Stomach smooth muscle (tissue), 2 donors: ENCODE data around the gene HCST.

Source experiments
- H3K27ac ChIP-seq: one replicate; pipeline ENCODE4 v1.7.0; 2013; ENCODE audit warnings: mild to moderate bottlenecking, low read length, inconsistent platforms
- H3K27me3 ChIP-seq, 2 donors: one replicate each; pipeline ENCODE4 v1.7.0; 2013; ENCODE audit warnings: low read length in 2 of 2; ENCODE audit not compliant: insufficient read depth in 2 of 2, control insufficient read depth in 1 of 2
- H3K36me3 ChIP-seq, 2 donors: one replicate each; pipeline ENCODE4 v1.7.0; 2013; ENCODE audit warnings: low read length in 2 of 2; ENCODE audit not compliant: control insufficient read depth in 2 of 2, insufficient read depth in 2 of 2
- H3K4me1 ChIP-seq: one replicate; pipeline ENCODE4 v1.7.0; 2013; ENCODE audit warnings: low read length; ENCODE audit not compliant: control insufficient read depth, insufficient read depth
- H3K4me3 ChIP-seq, 2 donors: one replicate each; pipeline ENCODE4 v1.7.0; 2013; ENCODE audit warnings: low read length in 2 of 2
- H3K9ac ChIP-seq, 2 donors: one replicate each; pipeline ENCODE4 v1.7.0; 2013; ENCODE audit warnings: low read length in 2 of 2, mild to moderate bottlenecking in 1 of 2
- H3K9me3 ChIP-seq, 2 donors: one replicate each; pipeline ENCODE4 v1.7.0; 2013; ENCODE audit warnings: low read length in 2 of 2; ENCODE audit not compliant: control insufficient read depth in 2 of 2
- donor health status: healthy.
- donor health status: Pancreatic carcinoma.

Gene HCST, protein sequence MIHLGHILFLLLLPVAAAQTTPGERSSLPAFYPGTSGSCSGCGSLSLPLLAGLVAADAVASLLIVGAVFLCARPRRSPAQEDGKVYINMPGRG

DNA sequence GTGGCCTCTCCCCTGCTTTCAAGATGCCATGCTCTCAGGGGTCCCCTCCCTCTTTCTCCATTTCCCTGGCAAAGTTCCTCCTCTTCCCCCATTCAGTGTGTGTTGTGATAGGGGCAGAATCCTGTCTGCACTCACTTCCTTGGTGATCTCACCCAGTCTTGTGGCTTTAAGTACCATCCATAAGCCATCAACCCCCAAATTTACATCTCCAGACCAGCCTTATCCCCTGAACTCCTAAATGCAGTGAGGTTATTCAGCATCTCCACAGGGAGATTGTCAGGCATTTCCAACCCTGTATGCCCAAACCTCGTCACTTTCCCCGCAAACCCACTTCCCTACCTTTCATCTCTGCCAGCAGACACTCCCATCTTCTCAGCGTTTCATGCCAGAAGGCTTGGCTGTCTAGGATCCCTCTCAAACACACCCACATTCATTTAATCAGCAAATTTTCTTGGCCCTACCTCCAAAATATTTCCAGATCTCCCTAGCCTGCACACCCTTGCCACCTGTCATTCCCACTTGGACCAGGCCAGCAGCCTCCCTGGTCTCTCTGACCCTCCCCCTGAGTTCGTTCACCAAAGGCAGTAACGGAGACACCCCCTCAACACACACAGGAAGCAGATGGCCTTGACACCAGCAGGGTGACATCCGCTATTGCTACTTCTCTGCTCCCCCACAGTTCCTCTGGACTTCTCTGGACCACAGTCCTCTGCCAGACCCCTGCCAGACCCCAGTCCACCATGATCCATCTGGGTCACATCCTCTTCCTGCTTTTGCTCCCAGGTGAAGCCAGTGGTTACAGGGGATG, at the start of gene HCST:
Gene HCST, plus strand, starts transcription at position 676 of the 808 bp plus-strand sequence. Its CDS starts 65 bp downstream, at position 741.
- Histone ChIP-seq H3K4me1 (peaks cover 37% of the 10 kb centered on the region), H3K27ac (no peak within 1 kb of the TSS), H3K36me3 (peaks cover 0 to 2% of the 10 kb centered on the region in 2 donors), H3K4me3 (peak within 1 kb of the TSS in 1 of 2 donors; percentile 29), H3K9me3 (no peaks in the 10 kb centered on the region), H3K27me3 (no peaks in the 10 kb centered on the region), H3K9ac (no peak within 1 kb of the TSS)

DNA sequence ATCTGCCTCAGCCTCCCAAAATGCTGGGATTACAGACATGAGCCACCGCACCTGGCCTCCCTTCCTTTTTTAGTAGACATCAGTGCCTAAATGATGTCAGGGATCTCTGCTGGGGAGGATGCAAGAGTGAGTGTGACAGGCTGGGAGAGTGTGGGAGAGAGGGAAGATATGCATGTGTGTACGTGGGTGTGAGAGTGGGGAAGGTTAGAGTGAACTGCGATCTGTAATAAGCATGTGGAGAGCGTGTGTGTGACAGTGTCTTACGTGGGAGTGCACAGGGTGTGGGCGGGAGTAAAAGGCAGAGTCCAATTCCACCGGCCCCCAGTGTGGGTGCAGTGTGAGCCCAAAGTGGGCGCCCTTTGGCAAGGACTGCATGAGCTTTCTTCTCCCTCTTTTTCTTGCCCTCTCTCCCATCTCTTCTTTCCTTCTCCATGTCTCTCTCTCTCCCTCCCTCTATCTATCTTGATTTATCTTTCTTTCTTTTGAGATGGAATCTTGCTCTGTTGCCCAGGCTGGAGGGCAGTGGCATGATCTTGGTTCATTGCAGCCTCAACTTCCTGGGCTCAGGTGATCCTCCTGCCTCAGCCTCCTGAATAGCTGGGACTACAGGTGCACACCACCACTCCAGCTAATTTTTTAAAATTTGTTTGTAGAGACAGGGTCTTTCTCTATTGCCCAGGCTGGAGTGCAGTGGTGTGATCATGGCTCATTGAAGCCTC, 49.1 kb upstream of the HCST start:
- Histone ChIP-seq H3K4me1 (peaks cover 15% of the 10 kb centered on the region), H3K36me3 (no peaks in the 10 kb centered on the region), H3K4me3 (no peak overlapping the region), H3K9ac (no peak overlapping the region), H3K27me3 (peaks cover 58 to 67% of the 10 kb centered on the region in 2 donors), H3K27ac (no peak overlapping the region), H3K9me3 (no peaks in the 10 kb centered on the region)

DNA sequence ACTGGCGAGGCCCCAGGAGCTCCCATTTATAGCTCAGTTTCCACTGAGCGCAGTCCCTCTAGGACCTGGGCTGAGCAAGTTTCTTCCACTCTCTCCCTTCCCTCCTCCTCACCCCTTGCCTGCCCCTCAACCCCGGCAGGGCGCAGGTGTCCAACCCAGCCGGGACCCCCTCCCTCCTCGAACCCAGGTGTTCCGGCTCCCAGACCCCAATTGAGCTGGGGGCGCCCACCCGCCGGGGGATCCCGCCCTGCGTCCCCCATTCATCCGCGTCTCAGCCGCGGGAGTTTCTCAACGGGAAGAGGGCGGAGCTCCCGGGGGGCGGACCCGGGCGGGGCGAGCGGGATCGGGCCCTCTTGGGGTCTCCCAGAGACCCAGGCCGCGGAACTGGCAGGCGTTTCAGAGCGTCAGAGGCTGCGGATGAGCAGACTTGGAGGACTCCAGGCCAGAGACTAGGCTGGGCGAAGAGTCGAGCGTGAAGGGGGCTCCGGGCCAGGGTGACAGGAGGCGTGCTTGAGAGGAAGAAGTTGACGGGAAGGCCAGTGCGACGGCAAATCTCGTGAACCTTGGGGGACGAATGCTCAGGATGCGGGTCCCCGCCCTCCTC, 45.7 kb upstream of the HCST start, which contains the start of gene KIRREL2:
Gene KIRREL2, plus strand, starts transcription at position 366 of the 604 bp plus-strand sequence. Its CDS starts 209 bp downstream, at position 575.
- Histone ChIP-seq H3K4me3 (peak within 1 kb of the TSS; percentile 60 to 70), H3K27me3 (peaks cover 52 to 58% of the 10 kb centered on the region in 2 donors), H3K36me3 (no peaks in the 10 kb centered on the region), H3K9ac (no peak within 1 kb of the TSS), H3K27ac (no peak within 1 kb of the TSS), H3K9me3 (no peaks in the 10 kb centered on the region), H3K4me1 (peaks cover 15% of the 10 kb centered on the region)

DNA sequence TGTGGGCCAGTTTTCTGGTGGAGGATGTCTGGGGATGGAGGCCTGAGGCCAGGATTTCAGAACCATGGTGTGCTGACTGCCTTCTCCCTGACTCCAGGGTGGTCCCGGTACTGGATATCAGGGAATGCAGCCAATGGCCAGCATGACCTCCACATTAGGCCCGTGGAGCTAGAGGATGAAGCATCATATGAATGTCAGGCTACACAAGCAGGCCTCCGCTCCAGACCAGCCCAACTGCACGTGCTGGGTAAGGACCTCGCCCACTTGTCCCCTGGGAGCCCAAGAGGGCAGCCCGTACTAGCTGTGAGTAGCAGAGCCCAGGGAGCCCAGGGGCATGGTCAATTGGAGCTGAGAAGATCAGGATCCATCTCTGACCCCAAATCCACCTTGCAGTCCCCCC, 44.0 kb upstream of the HCST start:
- H3K4me3 ChIP-seq, result no peak overlapping the region
- H3K9me3 ChIP-seq, result no peaks in the 10 kb centered on the region
- H3K9ac ChIP-seq, result no peak overlapping the region
- no peak overlapping the region for H3K27ac ChIP-seq
- peaks cover 15% of the 10 kb centered on the region for H3K4me1 ChIP-seq
- no peaks in the 10 kb centered on the region for H3K36me3 ChIP-seq
- peaks cover 49 to 51% of the 10 kb centered on the region in 2 donors for H3K27me3 ChIP-seq

DNA sequence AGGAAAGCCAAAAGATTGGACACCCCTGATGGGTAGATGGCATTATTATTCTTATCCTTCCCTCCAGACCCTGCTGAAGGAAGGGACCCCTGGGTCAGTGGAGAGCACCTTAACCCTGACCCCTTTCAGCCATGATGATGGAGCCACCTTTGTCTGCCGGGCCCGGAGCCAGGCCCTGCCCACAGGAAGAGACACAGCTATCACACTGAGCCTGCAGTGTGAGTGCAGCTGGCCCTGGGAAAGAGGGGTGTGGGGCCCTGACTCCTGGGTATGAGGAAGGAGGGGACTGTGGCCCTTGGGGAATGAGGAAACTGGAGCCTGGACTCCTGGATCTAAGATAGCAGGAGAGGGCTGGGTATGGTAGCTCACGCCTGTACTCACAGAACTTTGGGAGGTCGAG, 42.9 kb upstream of the HCST start:
- no peaks in the 10 kb centered on the region for H3K36me3 ChIP-seq
- no peaks in the 10 kb centered on the region for H3K9me3 ChIP-seq
- H3K9ac ChIP-seq, result no peak overlapping the region
- H3K27ac ChIP-seq, result no peak overlapping the region
- no peak overlapping the region for H3K4me3 ChIP-seq
- H3K4me1 ChIP-seq, result peaks cover 15% of the 10 kb centered on the region
- peaks cover 49 to 51% of the 10 kb centered on the region in 2 donors for H3K27me3 ChIP-seq

DNA sequence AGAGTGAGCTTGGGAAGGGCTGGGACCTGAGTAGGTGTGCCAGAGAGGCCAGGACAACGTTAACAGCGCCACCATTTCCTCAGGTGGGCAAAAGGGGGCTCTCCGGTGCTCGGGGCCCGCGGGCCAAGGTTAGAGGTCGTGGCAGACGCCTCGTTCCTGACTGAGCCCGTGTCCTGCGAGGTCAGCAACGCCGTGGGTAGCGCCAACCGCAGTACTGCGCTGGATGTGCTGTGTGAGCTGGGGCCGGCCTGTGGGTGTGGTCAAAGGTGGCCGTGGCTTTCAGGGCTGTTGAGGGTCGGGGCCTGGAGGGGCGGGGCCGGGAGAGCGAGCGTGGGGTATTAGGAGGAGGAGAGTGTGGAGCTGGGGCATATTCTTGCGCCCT, 41.9 kb upstream of the HCST start:
- H3K4me3 ChIP-seq, result no peak overlapping the region
- no peak overlapping the region for H3K9ac ChIP-seq
- H3K9me3 ChIP-seq, result no peaks in the 10 kb centered on the region
- peaks cover 15% of the 10 kb centered on the region for H3K4me1 ChIP-seq
- no peaks in the 10 kb centered on the region for H3K36me3 ChIP-seq
- peaks cover 38 to 44% of the 10 kb centered on the region in 2 donors for H3K27me3 ChIP-seq
- H3K27ac ChIP-seq, result no peak overlapping the region

DNA sequence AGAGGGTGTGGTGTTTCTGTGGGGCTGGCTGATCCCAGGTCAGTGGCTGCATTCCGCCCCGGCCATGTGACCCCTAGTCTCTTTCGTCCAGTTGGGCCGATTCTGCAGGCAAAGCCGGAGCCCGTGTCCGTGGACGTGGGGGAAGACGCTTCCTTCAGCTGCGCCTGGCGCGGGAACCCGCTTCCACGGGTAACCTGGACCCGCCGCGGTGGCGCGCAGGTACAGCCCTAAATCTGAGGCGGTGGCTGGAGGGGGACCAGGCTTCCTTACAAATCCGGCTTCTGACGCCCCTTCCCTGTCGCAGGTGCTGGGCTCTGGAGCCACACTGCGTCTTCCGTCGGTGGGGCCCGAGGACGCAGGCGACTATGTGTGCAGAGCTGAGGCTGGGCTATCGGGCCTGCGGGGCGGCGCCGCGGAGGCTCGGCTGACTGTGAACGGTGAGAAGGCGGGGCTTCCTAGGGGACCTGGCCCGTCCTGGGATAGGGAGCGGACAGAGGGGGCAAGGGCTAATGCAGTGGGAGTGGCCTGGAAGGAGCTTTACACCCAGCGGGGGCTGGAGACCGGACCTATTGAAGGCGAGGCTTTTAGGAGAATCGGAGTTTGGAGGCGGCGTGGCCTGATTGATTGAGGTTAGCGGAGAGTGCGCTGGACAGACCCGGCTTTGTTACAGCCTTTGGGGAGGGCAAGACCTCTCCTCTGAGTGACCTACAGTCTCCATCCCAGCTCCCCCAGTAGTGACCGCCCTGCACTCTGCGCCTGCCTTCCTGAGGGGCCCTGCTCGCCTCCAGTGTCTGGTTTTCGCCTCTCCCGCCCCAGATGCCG, 41.3 kb upstream of the HCST start:
- H3K4me1 ChIP-seq, result peaks cover 12% of the 10 kb centered on the region
- peaks cover 32 to 42% of the 10 kb centered on the region in 2 donors for H3K27me3 ChIP-seq
- no peak overlapping the region for H3K9ac ChIP-seq
- no peaks in the 10 kb centered on the region for H3K9me3 ChIP-seq
- no peak overlapping the region for H3K27ac ChIP-seq
- no peak overlapping the region for H3K4me3 ChIP-seq
- H3K36me3 ChIP-seq, result no peaks in the 10 kb centered on the region

DNA sequence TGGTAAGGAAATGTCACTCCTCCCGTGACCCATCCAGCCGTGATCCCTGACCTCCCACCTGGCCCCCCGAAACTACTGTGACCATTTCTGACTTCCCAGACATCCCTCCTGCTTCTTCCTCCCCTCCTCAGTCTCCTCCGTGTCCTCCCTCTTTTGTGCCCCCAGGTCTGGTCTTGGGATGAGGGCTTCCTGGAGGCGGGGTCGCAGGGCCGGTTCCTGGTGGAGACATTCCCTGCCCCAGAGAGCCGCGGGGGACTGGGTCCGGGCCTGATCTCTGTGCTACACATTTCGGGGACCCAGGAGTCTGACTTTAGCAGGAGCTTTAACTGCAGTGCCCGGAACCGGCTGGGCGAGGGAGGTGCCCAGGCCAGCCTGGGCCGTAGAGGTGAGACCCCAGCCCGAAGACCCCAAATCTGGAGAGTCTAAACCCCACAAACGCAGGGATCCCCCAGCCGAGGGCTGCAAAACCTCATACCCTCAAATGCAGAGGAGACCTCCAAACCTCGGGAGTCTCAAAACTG, 40.6 kb upstream of the HCST start:
- Histone ChIP-seq H3K36me3 (no peaks in the 10 kb centered on the region), H3K9me3 (no peaks in the 10 kb centered on the region), H3K27me3 (peaks cover 28 to 40% of the 10 kb centered on the region in 2 donors), H3K4me1 (peaks cover 6% of the 10 kb centered on the region), H3K4me3 (no peak overlapping the region), H3K27ac (no peak overlapping the region), H3K9ac (no peak overlapping the region)

DNA sequence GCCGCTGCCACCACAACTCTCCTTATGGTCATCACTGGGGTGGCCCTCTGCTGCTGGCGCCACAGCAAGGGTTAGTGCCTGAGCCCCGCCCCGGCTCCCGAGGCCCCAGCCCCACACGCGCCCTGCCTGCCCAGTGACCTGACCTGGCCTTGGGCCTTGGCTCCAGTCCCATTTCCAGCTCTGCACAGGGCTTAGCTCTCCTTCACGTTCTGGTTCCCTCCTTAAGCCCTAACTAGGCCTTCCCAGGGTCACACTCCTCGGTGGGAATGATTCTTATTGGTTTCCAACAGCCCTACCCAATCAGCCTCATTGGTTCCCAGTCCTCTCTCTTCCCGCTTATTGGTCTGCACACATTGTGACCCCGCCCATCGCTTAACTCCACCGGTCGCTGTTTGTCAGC, 39.8 kb upstream of the HCST start:
- H3K9me3 ChIP-seq, result no peaks in the 10 kb centered on the region
- H3K4me3 ChIP-seq, result no peak overlapping the region
- H3K27me3 ChIP-seq, result peaks cover 20 to 37% of the 10 kb centered on the region in 2 donors
- H3K27ac ChIP-seq, result no peak overlapping the region
- no peak overlapping the region for H3K9ac ChIP-seq
- no peaks in the 10 kb centered on the region for H3K36me3 ChIP-seq
- H3K4me1 ChIP-seq, result no peaks in the 10 kb centered on the region

DNA sequence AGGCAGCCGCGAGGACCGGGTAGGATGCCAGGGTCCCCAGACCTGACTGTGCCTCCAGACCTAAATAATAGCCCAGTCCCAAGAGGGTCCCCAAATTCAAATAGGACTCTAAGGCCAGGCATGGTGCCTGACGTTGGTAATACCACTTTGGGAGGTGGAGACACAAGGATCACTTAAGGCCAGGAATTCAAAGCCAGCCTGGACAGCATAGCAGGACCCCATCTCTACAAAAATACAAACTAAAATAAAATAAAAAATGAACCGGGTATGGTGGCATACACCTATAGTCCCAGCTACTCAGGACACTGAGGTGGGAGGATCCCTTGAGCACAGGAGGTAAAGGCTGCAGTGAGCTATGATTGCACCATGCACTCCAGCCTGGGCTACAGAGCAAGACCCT, 39.3 kb upstream of the HCST start:
- Histone ChIP-seq H3K9me3 (no peaks in the 10 kb centered on the region), H3K36me3 (no peaks in the 10 kb centered on the region), H3K9ac (no peak overlapping the region), H3K4me3 (no peak overlapping the region), H3K27ac (no peak overlapping the region), H3K4me1 (peaks cover 2% of the 10 kb centered on the region), H3K27me3 (peaks cover 21 to 38% of the 10 kb centered on the region in 2 donors)
